Adrenal gland (tissue), 5 donors: ENCODE measurements around the gene CTU2.

Experiments
- POLR2A ChIP-seq, 2 donors: fragments of 450-650 bp; IDR thresholded peaks; one replicate each; pipeline ENCODE4 v1.6.1; 2017; ENCODE audit warnings: antibody characterized with exemption in 2 of 2, mild to moderate bottlenecking in 2 of 2, moderate library complexity in 1 of 2
- TF ChIP-seq, protein P1 (sequence below), 6 experiments: fragments of 450-650 bp in 4 of 6; fragments of 200-600 bp in 2 of 6; sonication (generic) in 1 of 6; IDR thresholded peaks; 1 replicate in 5 of 6; 2 replicates in 1 of 6; pipeline versions ENCODE4 v1.5.1 to v1.8.0; 2016 to 2021; ENCODE audit warnings: antibody characterized with exemption in 6 of 6, mild to moderate bottlenecking in 2 of 6, moderate library complexity in 1 of 6
- donor health status: DM: no; HTN: no; CAD: no.

DNA sequence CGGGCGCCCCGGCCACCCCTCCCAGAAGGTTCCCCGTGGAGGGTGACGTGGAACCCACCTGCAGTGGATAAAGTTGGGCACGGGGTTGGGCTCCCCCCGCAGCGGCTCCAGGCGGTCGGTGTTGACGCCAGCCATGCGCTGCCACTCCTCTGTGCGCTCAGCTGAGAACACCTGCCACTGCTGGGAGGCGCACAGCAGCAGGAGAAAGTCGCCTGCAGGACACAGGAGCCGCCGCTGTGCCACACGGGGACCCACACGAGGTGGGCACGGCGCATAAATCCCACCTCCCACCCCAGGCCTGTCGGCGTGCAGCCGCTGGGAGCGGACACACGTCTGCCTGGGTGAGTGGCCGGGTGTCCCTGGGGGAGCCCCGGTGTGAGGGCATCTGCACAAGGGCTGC lies 20.7 kb downstream of the CTU2 start:
- TF ChIP-seq, protein P1, sequence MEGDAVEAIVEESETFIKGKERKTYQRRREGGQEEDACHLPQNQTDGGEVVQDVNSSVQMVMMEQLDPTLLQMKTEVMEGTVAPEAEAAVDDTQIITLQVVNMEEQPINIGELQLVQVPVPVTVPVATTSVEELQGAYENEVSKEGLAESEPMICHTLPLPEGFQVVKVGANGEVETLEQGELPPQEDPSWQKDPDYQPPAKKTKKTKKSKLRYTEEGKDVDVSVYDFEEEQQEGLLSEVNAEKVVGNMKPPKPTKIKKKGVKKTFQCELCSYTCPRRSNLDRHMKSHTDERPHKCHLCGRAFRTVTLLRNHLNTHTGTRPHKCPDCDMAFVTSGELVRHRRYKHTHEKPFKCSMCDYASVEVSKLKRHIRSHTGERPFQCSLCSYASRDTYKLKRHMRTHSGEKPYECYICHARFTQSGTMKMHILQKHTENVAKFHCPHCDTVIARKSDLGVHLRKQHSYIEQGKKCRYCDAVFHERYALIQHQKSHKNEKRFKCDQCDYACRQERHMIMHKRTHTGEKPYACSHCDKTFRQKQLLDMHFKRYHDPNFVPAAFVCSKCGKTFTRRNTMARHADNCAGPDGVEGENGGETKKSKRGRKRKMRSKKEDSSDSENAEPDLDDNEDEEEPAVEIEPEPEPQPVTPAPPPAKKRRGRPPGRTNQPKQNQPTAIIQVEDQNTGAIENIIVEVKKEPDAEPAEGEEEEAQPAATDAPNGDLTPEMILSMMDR (IDR thresholded peaks at IDR 0.05): no peak
- TF ChIP-seq POLR2A (IDR thresholded peaks at IDR 0.05): no peak
